ENCODE results near the gene VSIG4.
A peak's percentile ranks its signal among the peaks of the same experiment; 100 is the strongest.

The VSIG4 gene

GRCh38 chrX:65994519-65995506 lies 45.1 kb downstream of the VSIG4 start:
- TF ChIP-seq CTCF (conservative IDR thresholded peaks at IDR 0.05; ENCODE audit: control insufficient read depth, insufficient read depth, low read depth, low read length) = no peak
- DNase-seq (ENCODE audit: low read depth) = no peak
- H3K4me3 ChIP-seq (ENCODE audit: control insufficient read depth, low read depth, low read length) = no peak overlapping the region

- no peak for TF ChIP-seq CTCF (conservative IDR thresholded peaks at IDR 0.05; ENCODE audit: control insufficient read depth, insufficient read depth, low read depth, low read length)
- DNase-seq (ENCODE audit: low read depth) = no peak
- H3K4me3 ChIP-seq (ENCODE audit: control insufficient read depth, low read depth, low read length) = no peak overlapping the region
Measured at GRCh38 chrX:65993915-65994460, 45.9 kb downstream of the VSIG4 start.

- no peak overlapping the region for H3K4me3 ChIP-seq (ENCODE audit: control insufficient read depth, low read depth, low read length)
- DNase-seq (ENCODE audit: low read depth) = no peak
- TF ChIP-seq CTCF (conservative IDR thresholded peaks at IDR 0.05; ENCODE audit: control insufficient read depth, insufficient read depth, low read depth, low read length) = no peak
Measured at GRCh38 chrX:65993332-65993731, 46.5 kb downstream of the VSIG4 start.

GRCh38 chrX:65990702-65991101 lies 49.2 kb downstream of the VSIG4 start:
- TF ChIP-seq CTCF (conservative IDR thresholded peaks at IDR 0.05; ENCODE audit: control insufficient read depth, insufficient read depth, low read depth, low read length) = no peak
- H3K4me3 ChIP-seq (ENCODE audit: control insufficient read depth, low read depth, low read length) = no peak overlapping the region
- DNase-seq (ENCODE audit: low read depth) = no peak

GRCh38 chrX:65987811-65988210 lies 52.1 kb downstream of the VSIG4 start:
- no peak for DNase-seq (ENCODE audit: low read depth)
- H3K4me3 ChIP-seq (ENCODE audit: control insufficient read depth, low read depth, low read length) = no peak overlapping the region
- no peak for TF ChIP-seq CTCF (conservative IDR thresholded peaks at IDR 0.05; ENCODE audit: control insufficient read depth, insufficient read depth, low read depth, low read length)

GRCh38 chrX:65985922-65986588 lies 53.8 kb downstream of the VSIG4 start:
- H3K4me3 ChIP-seq (ENCODE audit: control insufficient read depth, low read depth, low read length) = no peak overlapping the region
- peak; percentile 53 for DNase-seq (ENCODE audit: low read depth)
- TF ChIP-seq CTCF (conservative IDR thresholded peaks at IDR 0.05; ENCODE audit: control insufficient read depth, insufficient read depth, low read depth, low read length) = peak; percentile 56
